Measurements from ENCODE around the gene INPPL1.
"Not testable (repeated sequence)": the region's sequence is repeated elsewhere in the genome, so short reads cannot be mapped to it uniquely, and the experiment has no call there.

INPPL1 gene

GRCh38 chr11:72188267-72188666, 36.3 kb upstream of the INPPL1 start:
- TF ChIP-seq CTCF (IDR thresholded peaks at IDR 0.05; ENCODE audit: low read length, missing control alignments): no peak
- H3K4me3 ChIP-seq (replicated peaks; ENCODE audit: low read depth, low read length): no peak overlapping the region

GRCh38 chr11:72189455-72190250, 34.9 kb upstream of the INPPL1 start:
- no peak for DNase-seq (ENCODE audit: low read depth)
- H3K4me3 ChIP-seq (replicated peaks; ENCODE audit: low read depth, low read length): no peak overlapping the region
- no peak for TF ChIP-seq CTCF (IDR thresholded peaks at IDR 0.05; ENCODE audit: low read length, missing control alignments)

More at GRCh38 chr11:72188267-72188666, 36.3 kb upstream of the INPPL1 start:
- DNase-seq (ENCODE audit: low read depth): no peak

DNA sequence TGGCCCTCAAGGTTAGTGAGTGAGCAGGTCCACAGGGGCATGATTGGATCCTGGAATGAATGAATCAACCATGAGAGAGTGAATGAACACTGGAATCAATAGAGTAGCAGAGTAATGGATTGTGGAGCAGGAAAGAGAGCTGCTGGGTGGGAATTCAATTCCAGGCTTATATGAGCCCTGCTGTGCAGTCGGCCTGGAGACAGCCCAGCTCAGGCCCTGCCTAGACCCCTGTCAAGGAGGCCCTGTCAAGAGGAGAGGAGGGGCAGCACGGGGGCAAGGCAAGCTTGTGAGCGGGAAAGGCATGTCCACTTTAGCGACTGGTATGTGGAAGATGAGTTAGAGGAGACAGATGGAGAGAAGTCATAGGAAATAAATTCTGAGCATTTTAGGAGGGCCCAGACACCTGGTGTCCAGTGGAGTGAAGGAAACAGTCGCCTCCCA, 33.9 kb upstream of the INPPL1 start:
- DNase-seq (ENCODE audit: low read depth): no peak
- TF ChIP-seq CTCF (IDR thresholded peaks at IDR 0.05; ENCODE audit: low read length, missing control alignments): no peak
- no peak overlapping the region for H3K4me3 ChIP-seq (replicated peaks; ENCODE audit: low read depth, low read length)

GRCh38 chr11:72191961-72192381, 32.6 kb upstream of the INPPL1 start, which contains the start of gene FOLR1:
TSS of gene FOLR1 (plus strand) at chr11:72192140. CDS start at chr11:72192174, 34 bp downstream.
- H3K4me3 ChIP-seq (replicated peaks; ENCODE audit: low read depth, low read length): no peak within 1 kb of the TSS
- no peak for DNase-seq (ENCODE audit: low read depth)
- TF ChIP-seq CTCF (IDR thresholded peaks at IDR 0.05; ENCODE audit: low read length, missing control alignments): no peak

DNA sequence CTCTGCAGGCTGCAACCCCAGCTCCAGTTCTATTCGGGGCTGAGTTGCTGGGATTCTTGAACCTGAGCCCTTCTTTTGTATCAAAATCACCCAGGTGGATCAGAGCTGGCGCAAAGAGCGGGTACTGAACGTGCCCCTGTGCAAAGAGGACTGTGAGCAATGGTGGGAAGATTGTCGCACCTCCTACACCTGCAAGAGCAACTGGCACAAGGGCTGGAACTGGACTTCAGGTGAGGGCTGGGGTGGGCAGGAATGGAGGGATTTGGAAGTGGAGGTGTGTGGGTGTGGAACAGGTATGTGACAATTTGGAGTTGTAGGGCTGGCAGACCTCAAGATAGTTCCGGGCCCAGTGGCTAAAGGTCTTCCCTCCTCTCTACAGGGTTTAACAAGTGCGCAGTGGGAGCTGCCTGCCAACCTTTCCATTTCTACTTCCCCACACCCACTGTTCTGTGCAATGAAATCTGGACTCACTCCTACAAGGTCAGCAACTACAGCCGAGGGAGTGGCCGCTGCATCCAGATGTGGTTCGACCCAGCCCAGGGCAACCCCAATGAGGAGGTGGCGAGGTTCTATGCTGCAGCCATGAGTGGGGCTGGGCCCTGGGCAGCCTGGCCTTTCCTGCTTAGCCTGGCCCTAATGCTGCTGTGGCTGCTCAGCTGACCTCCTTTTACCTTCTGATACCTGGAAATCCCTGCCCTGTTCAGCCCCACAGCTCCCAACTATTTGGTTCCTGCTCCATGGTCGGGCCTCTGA, 28.9 kb upstream of the INPPL1 start:
- no peak for DNase-seq (ENCODE audit: low read depth)
- no peak for TF ChIP-seq CTCF (IDR thresholded peaks at IDR 0.05; ENCODE audit: low read length, missing control alignments)
- H3K4me3 ChIP-seq (replicated peaks; ENCODE audit: low read depth, low read length): no peak overlapping the region

- not testable (repeated sequence) for DNase-seq (ENCODE audit: low read depth); H3K4me3 ChIP-seq (replicated peaks; ENCODE audit: low read depth, low read length)
Measured at GRCh38 chr11:72201445-72201844, 23.1 kb upstream of the INPPL1 start.

DNA sequence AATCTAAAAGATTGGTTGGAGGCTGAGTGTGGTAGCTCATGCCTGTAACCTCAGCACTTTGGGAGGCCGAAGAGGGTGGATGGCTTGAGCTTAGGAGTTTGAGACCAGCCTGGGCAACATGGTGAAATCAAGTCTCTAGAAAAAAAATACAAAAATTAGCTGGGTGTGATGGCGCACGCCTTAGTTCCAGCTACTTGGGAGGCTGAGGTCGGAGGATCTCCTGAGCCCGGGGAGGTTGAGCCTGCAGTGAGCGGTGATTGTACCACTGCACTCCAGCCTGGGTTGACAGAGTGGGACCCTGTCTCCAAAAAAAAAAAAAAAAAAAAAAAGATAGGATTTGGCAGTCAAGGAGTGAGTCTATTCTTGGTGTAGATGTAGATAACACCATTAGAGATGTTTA, 22.0 kb upstream of the INPPL1 start:
- no peak overlapping the region for H3K4me3 ChIP-seq (replicated peaks; ENCODE audit: low read depth, low read length)
- DNase-seq (ENCODE audit: low read depth): no peak
- no peak for TF ChIP-seq CTCF (IDR thresholded peaks at IDR 0.05; ENCODE audit: low read length, missing control alignments)
